Nucleus accumbens (tissue), 56 donors: Measurements from ENCODE around the gene ARCN1.

Source experiments
- DNase-seq, 56 donors: peaks; one replicate each; lab custom pipeline; 2025; lab: John Stamatoyannopoulos, UW

The ARCN1 gene

GRCh38 chr11:118650366-118650765 is 78.2 kb downstream of the ARCN1 start:
- no peak for DNase-seq

- no peak for DNase-seq
These were observed 79.6 kb downstream of the ARCN1 start for GRCh38 chr11:118651820-118652219.
